NCI-H2171 treated with DMSO at 0.1 percent for 48 hours (cell line): ENCODE results near the gene DEAF1.

Experiments used
- DNase-seq: peaks from one replicate; lab custom pipeline; 2025; lab: John Stamatoyannopoulos, UW

DEAF1 gene

DNA sequence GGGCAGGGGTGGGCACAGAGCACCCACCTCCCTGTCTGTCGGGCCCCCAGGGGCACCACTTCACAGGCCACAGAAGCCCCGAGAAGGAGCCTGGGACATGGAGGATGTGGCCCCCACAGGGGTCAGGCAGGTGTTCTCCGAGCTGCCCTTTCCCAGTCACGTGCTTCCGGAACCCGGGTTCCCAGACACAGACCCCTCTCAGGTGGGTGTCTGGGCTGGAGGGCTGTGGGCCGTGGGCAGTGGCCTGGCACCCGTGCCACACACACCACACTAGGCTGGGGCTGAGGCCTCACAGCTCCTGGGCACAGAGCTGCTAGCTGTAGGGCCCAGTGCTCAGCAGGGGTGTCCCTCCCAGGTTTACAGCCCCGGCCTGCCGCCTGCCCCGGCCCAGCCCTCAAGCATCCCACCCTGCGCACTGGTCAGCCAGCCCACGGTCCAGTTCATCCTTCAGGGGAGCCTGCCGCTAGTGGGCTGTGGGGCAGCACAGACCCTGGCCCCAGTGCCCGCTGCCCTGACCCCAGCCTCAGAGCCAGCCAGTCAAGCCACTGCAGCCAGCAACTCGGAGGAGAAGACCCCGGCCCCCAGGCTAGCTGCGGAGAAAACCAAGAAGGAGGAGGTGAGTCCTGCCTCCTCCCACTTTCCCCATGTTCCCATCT is 84.7 kb downstream of the DEAF1 start:
- no peak for DNase-seq

DNA sequence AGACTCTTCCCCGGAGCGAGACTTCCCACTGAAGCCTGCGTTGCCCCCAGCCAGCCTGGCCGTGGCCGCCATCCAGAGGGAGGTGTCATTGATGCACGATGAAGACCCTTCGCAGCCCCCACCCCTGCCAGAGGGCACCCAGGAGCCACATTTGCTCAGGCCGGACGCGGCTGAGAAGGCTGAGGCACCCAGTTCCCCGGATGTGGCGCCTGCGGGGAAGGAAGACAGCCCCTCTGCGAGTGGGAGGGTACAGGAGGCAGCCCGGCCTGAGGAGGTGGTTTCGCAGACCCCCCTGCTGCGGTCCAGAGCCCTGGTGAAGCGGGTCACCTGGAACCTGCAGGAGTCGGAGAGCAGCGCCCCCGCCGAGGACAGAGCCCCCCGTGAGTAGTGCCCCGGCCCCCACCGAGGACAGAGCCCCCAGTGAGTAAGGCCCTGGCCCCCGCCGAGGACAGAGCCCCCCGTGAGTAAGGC is 85.6 kb downstream of the DEAF1 start:
- no peak for DNase-seq

- no peak for DNase-seq
Observed at GRCh38 chr11:608791-609251, 86.2 kb downstream of the DEAF1 start.

DNA sequence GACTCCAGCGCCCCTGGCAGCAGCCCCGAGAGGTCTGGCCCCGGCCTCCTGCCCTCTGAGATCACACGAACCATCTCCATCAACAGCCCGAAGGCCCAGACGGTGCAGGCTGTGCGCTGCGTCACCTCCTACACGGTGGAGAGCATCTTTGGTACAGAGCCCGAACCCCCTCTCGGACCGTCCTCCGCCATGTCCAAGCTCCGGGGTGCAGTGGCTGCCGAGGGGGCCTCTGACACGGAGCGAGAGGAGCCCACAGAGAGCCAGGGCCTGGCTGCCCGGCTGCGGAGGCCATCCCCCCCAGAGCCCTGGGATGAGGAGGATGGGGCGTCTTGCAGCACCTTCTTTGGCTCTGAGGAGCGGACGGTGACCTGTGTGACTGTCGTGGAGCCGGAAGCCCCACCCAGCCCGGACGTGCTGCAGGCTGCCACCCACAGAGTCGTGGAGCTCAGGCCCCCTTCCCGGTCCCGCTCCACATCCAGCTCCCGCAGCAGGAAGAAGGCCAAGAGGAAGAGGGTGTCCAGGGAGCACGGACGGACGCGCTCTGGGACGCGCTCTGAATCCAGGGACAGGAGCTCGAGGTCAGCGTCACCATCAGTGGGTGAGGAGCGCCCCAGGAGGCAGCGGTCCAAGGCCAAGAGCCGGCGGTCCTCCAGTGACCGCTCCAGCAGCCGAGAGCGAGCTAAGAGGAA is 86.9 kb downstream of the DEAF1 start:
- no peak for DNase-seq

DNA sequence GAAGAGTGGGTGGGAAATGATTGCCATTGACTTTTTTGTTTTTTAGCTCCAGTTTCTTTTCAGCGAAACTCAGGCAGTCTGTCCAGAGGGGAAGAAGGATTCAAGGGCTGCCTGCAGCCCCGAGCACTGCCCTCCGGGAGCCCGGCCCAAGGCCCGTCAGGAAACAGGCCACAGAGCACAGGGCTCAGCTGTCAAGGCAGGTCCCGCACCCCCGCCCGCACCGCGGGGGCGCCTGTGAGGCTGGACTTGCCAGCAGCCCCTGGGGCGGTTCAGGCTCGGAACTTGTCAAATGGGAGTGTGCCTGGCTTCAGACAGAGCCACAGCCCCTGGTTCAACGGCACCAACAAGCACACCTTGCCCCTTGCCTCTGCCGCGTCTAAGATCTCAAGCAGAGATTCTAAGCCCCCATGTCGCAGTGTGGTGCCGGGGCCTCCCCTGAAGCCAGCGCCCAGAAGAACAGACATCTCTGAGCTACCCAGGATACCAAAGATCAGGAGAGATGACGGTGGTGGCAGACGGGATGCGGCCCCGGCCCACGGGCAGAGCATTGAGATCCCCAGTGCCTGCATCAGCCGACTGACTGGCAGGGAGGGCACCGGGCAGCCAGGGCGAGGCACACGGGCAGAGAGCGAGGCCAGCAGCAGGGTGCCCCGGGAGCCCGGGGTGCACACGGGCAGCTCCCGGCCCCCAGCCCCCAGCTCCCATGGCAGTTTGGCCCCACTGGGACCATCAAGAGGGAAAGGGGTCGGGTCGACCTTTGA is 87.8 kb downstream of the DEAF1 start:
- DNase-seq = no peak

DNA sequence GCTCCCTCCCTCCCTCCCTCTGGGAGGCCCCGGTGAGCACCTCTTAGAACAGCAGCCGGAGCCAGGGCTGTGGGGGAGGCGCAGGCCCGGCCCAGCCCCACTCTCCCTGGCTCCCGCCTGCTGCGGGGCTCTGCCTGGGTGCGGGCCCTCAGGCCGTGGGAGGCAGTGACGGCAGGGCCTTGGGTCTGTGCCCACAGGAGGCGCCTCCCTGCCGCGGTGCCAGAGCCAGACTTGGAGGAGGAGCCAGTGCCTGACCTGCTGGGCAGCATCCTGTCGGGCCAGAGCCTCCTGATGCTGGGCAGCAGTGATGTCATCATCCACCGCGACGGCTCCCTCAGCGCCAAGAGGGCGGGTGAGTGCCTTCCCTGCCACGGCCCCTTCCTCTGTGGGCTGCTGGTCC is 88.8 kb downstream of the DEAF1 start:
- DNase-seq = no peak

DNA sequence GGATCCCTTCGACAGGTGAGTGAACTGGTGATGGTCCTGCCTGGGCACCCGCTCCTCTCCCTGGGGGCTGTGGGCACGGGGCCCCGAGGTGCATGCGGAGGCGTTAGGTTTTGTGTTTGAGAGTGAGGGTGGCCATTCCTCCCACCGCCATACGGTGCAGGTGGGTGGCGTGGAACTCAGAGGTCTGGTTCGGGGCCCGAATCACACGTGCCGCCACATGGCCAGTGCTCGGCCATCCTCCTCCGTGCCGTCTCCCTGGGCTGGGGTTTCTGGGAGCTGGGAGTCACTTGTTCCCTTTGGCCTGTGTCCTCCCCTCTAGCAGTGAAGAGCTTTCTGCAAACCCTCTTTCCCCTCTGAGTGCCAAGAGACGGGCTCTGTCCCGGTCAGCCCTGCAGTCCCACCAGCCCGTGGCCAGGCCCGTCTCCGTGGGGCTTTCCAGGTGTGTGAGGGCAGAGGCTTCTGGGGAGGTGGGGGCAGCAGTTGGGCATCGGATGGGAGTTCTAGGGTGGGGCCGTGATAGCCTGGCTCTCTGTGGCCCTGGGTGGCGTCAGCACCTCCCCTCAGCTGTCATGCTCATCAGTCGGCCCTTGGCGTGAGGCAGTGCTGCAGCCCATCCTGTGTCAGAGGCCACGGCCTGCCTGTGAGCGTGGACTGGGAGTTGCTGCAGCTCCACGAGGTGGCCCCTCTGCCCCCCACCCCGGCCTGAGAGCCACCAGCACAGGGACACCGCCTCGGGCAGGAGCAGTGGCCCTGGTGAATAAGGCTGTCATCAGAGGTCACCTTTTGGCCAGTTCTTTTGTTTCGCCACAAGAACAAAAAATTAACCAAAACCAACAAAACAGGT is 89.5 kb downstream of the DEAF1 start:
- no peak for DNase-seq

DNA sequence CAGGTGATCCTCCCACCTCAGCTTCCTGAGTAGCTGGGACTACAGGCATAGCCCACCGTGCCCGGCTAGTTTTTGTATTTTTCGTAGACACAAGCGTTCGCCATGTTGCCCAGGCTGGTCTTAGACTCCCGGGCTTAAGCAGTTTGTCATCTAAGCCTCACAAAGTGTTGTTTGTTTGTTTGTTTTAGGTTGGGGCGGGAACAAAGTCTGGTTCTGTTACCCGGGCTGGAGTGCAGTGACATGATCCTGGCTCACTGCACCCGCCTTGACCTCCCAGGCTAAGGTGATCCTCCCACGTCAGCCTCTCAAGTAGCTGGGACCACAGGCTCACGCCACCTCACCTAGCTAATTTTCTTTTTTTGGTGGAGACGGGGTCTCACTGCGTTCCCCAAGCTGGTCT is 91.9 kb downstream of the DEAF1 start:
- no peak for DNase-seq

DNA sequence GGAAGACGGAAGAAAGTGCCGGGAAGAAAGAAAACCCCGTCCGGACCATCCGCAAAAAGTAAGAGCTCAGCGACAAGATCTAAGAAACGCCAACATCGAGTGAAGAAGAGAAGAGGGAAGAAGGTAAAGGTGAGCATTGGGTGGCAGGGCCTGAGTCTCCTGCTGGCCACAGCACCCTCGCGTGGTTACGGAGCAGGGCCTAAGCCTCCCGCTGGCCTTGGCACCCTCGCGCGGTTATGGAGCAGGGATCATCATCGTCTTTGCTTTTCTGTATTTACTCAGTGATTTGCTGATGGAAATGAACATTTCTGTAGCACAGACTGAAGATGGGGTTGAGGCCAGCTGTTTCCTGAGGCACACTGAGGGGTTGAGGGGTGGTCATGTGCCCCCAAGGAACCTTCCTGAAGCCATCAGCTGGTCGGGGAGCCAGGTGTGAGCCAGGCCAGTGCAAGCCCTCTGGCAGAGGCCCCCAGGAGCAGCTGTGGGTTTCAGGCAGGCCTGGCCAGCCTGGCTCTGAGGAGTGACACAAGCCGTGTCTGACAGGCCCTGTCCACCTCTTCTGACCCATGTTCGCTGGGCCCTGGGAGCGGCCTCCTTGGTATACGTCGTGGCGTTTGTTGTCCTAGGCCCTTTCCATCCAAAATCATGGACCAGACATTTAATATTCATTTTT is 93.3 kb downstream of the DEAF1 start:
- DNase-seq = no peak

DNA sequence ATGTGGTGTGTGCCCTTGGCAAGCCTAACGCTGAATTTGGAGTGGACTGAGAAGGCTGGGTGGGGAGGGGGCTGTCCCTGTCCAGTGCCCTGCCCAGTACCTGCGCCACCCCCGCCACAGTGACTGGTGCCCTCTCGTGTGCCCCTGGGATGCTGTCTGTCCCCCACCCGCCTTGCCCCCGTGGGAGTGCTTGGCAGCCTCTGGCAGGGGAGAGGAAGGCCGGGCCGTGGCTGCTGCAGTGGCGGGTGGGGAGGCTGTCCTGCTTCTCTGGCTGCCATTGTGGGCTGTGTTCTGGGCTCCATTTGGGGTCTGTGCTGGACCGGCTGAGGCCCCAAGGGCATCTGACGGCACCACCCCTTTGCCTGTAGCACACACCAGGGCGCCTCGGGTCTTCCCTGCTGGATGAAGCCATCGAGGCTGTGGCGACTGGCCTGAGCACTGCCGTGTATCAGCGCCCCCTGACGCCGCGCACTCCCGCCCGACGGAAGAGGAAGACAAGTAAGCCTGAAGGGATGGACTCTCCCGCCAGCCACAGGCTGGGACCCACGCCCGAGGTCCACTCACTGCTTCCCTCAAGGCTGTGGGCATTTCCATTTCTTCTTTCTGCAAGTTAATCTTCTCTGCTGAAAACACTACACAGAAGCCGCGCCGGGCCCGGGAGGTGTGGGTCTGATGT is 96.9 kb downstream of the DEAF1 start:
- DNase-seq = no peak

GRCh38 chr11:597166-597725 is 97.8 kb downstream of the DEAF1 start:
- DNase-seq = no peak

- DNase-seq = no peak
Observed at GRCh38 chr11:596374-596773, 98.6 kb downstream of the DEAF1 start.

GRCh38 chr11:595400-595799 is 99.6 kb downstream of the DEAF1 start:
- no peak for DNase-seq
